DOHH2 (cell line): ENCODE data around the gene VKORC1.

Experiments used
- CTCF ChIP-seq: fragments of 200-600 bp; sonication (generic); IDR thresholded peaks from one replicate; pipeline ENCODE4 v1.5.1; 2014; ENCODE audit warnings: antibody characterized with exemption, mild to moderate bottlenecking, low read depth, low read length; ENCODE audit not compliant: poor library complexity, severe bottlenecking
- EZH2phosphoT487 ChIP-seq: fragments of 200-600 bp; sonication (generic); IDR thresholded peaks from 2 replicates; pipeline ENCODE4 v1.6.1; 2017; ENCODE audit warnings: borderline replicate concordance, mild to moderate bottlenecking, antibody characterized with exemption, low read length, moderate library complexity, mixed read lengths

- TF ChIP-seq CTCF = no peak
- no peak for TF ChIP-seq EZH2phosphoT487
These were observed 23.0 kb upstream of the VKORC1 start, which contains the start of gene KAT8 for GRCh38 chr16:31117384-31118222.
